Ishikawa (cell line): Measurements from ENCODE around the gene RNU5B-1.

Experiments
- CEBPB ChIP-seq: IDR thresholded peaks from 2 replicates; pipeline ENCODE4 v1.6.1; 2012
- EGR1 ChIP-seq: IDR thresholded peaks from 2 replicates; pipeline ENCODE4 v1.6.1; 2012
- EP300 ChIP-seq: IDR thresholded peaks from 2 replicates; pipeline ENCODE4 v1.6.1; 2012; ENCODE audit warnings: borderline replicate concordance
- NFIC ChIP-seq: IDR thresholded peaks from 2 replicates; pipeline ENCODE4 v1.6.1; 2012
- RAD21 ChIP-seq: IDR thresholded peaks from 2 replicates; pipeline ENCODE4 v1.6.1; 2012; ENCODE audit warnings: low read depth
- REST ChIP-seq: IDR thresholded peaks from 2 replicates; pipeline ENCODE4 v1.6.1; 2012; ENCODE audit warnings: low read depth, mild to moderate bottlenecking
- TAF1 ChIP-seq: IDR thresholded peaks from 2 replicates; pipeline ENCODE4 v1.6.1; 2012; ENCODE audit warnings: low read depth, mild to moderate bottlenecking
- TCF12 ChIP-seq: IDR thresholded peaks from 2 replicates; pipeline ENCODE4 v1.6.1; 2012; ENCODE audit warnings: low read depth
- TEAD4 ChIP-seq: IDR thresholded peaks from 2 replicates; pipeline ENCODE4 v1.6.1; 2012
- YY1 ChIP-seq: IDR thresholded peaks from 2 replicates; pipeline ENCODE4 v1.6.1; 2012; ENCODE audit warnings: low read depth
- ZBTB7A ChIP-seq: IDR thresholded peaks from 2 replicates; pipeline ENCODE4 v1.6.1; 2012; ENCODE audit warnings: low read depth
- TF ChIP-seq, protein P1 (sequence below): IDR thresholded peaks from 2 replicates; pipeline ENCODE4 v1.6.1; 2012

- TF ChIP-seq YY1, result no peak
- no peak for TF ChIP-seq NFIC
- no peak for TF ChIP-seq TEAD4
- TF ChIP-seq, protein P1, sequence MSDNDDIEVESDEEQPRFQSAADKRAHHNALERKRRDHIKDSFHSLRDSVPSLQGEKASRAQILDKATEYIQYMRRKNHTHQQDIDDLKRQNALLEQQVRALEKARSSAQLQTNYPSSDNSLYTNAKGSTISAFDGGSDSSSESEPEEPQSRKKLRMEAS, result no peak
- TF ChIP-seq EP300, result no peak
- TF ChIP-seq RAD21, result no peak
- no peak for TF ChIP-seq EGR1
- no peak for TF ChIP-seq TAF1
- TF ChIP-seq CEBPB, result no peak
- TF ChIP-seq ZBTB7A, result no peak
- TF ChIP-seq TCF12, result no peak
- TF ChIP-seq REST, result no peak
These were observed 45.1 kb upstream of the RNU5B-1 start for GRCh38 chr15:65259367-65259797.
